Measurements from ENCODE around the gene CIDEA.

CIDEA gene

GRCh38 chr18:12314591-12315305 lies 60.6 kb downstream of the CIDEA start:
- Histone ChIP-seq H3K36me3 (ENCODE audit: control insufficient read depth, insufficient read depth, low read length, severe bottlenecking) (peaks cover 84% of the 10 kb centered on the region), H3K9ac (ENCODE audit: low read length) (peak overlapping the region; percentile 77), H3K27me3 (replicated peaks; ENCODE audit: control insufficient read depth, insufficient read depth, low read length) (no peaks in the 10 kb centered on the region), H3K9me3 (ENCODE audit: control insufficient read depth, low read length) (peaks cover 9% of the 10 kb centered on the region), H3K4me3 (ENCODE audit: low read length) (peak overlapping the region; percentile 64), H3K4me1 (ENCODE audit: control insufficient read depth, insufficient read depth, low read length) (peaks cover 83% of the 10 kb centered on the region)
- no peak for DNase-seq (ENCODE audit: low read depth)

DNA sequence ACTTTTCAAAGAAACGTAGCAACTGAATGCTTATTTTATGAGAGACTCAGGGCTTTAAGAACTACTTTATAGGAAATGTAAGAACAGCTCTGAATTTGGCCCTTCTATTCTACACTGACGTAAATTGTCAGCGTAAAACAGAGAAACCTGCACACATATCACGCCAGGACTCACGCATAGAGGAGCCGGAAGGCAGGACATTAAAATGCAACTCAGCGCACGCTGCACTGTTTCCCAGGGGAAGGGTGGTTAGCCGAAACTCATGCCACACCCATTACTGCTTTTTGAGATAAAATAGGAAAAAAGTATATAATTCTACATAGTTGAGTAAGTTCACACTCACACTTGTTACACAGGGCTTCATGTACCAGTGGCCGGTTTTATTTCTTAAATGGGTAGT lies 61.3 kb downstream of the CIDEA start:
- peak overlapping the region; percentile 77 for H3K9ac ChIP-seq (ENCODE audit: low read length)
- no peak for DNase-seq (ENCODE audit: low read depth)
- H3K36me3 ChIP-seq (ENCODE audit: control insufficient read depth, insufficient read depth, low read length, severe bottlenecking): peaks cover 89% of the 10 kb centered on the region
- no peaks in the 10 kb centered on the region for H3K27me3 ChIP-seq (replicated peaks; ENCODE audit: control insufficient read depth, insufficient read depth, low read length)
- H3K4me3 ChIP-seq (ENCODE audit: low read length): peak overlapping the region; percentile 64
- H3K4me1 ChIP-seq (ENCODE audit: control insufficient read depth, insufficient read depth, low read length): peaks cover 77% of the 10 kb centered on the region
- H3K9me3 ChIP-seq (ENCODE audit: control insufficient read depth, low read length): peaks cover 9% of the 10 kb centered on the region

DNA sequence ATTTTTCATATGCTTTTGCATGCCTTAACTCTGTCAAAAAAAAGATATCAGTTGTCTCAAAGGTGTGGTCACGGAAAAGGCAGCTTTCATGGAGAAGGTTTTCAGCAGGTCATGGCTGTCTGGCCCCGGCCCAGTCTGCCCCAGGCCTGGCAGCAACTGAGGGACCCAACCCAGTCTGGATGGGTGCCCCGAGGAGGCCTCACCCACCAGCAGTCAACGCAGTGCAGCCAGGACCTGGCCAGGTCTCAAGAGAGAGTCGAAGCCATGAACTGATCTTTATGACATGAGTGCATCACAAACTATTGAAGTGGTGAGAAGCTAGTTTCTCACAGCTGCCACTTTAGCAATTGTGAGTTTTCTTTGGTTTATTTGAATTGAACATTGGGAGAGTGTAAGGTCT lies 61.8 kb downstream of the CIDEA start:
- Histone ChIP-seq H3K27me3 (replicated peaks; ENCODE audit: control insufficient read depth, insufficient read depth, low read length) (no peaks in the 10 kb centered on the region), H3K4me1 (ENCODE audit: control insufficient read depth, insufficient read depth, low read length) (peaks cover 73% of the 10 kb centered on the region), H3K4me3 (ENCODE audit: low read length) (peak overlapping the region; percentile 64), H3K9ac (ENCODE audit: low read length) (peak overlapping the region; percentile 77), H3K36me3 (ENCODE audit: control insufficient read depth, insufficient read depth, low read length, severe bottlenecking) (peaks cover 89% of the 10 kb centered on the region), H3K9me3 (ENCODE audit: control insufficient read depth, low read length) (peaks cover 9% of the 10 kb centered on the region)
- DNase-seq (ENCODE audit: low read depth): no peak

- peak; percentile 19 for DNase-seq (ENCODE audit: low read depth)
- peak overlapping the region; percentile 56 for H3K9ac ChIP-seq (ENCODE audit: low read length)
- H3K27me3 ChIP-seq (replicated peaks; ENCODE audit: control insufficient read depth, insufficient read depth, low read length): no peaks in the 10 kb centered on the region
- no peaks in the 10 kb centered on the region for H3K9me3 ChIP-seq (ENCODE audit: control insufficient read depth, low read length)
- peak overlapping the region; percentile 35 for H3K4me3 ChIP-seq (ENCODE audit: low read length)
- H3K4me1 ChIP-seq (ENCODE audit: control insufficient read depth, insufficient read depth, low read length): peaks cover 60% of the 10 kb centered on the region
- H3K36me3 ChIP-seq (ENCODE audit: control insufficient read depth, insufficient read depth, low read length, severe bottlenecking): peaks cover 91% of the 10 kb centered on the region
Measured at GRCh38 chr18:12317664-12318333, 63.6 kb downstream of the CIDEA start.

- no peaks in the 10 kb centered on the region for H3K9me3 ChIP-seq (ENCODE audit: control insufficient read depth, low read length)
- DNase-seq (ENCODE audit: low read depth): no peak
Measured at GRCh38 chr18:12318334-12318697, 64.2 kb downstream of the CIDEA start.

DNA sequence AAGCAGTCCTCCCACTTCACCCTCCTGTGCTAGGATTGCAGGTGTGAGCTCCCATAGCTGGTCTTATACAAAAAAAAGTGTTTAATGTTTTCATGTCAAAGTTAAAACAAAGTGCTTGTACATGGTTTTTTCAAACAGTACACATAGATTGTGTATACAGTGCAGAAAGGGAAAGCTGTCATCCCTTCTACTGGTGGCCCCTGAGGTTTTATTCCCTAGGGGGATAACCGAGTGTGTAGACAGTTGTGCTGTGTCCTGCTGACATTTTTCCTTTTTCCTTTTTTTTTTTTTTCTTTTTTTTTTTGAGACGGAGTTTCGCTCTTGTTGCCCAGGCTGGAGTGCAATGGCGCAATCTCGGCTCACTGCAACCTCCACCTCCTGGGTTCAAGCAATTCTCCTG lies 64.7 kb downstream of the CIDEA start:
- Histone ChIP-seq H3K4me3 (ENCODE audit: low read length) (no peak overlapping the region), H3K9ac (ENCODE audit: low read length) (peak overlapping the region; percentile 56), H3K9me3 (ENCODE audit: control insufficient read depth, low read length) (no peaks in the 10 kb centered on the region), H3K4me1 (ENCODE audit: control insufficient read depth, insufficient read depth, low read length) (peaks cover 50% of the 10 kb centered on the region), H3K36me3 (ENCODE audit: control insufficient read depth, insufficient read depth, low read length, severe bottlenecking) (peaks cover 90% of the 10 kb centered on the region), H3K27me3 (replicated peaks; ENCODE audit: control insufficient read depth, insufficient read depth, low read length) (no peaks in the 10 kb centered on the region)
- no peak for DNase-seq (ENCODE audit: low read depth)

More at GRCh38 chr18:12318334-12318697, 64.2 kb downstream of the CIDEA start:
- peak overlapping the region; percentile 56 for H3K9ac ChIP-seq (ENCODE audit: low read length)
- H3K36me3 ChIP-seq (ENCODE audit: control insufficient read depth, insufficient read depth, low read length, severe bottlenecking): peaks cover 91% of the 10 kb centered on the region
- peak overlapping the region; percentile 35 for H3K4me3 ChIP-seq (ENCODE audit: low read length)
- H3K27me3 ChIP-seq (replicated peaks; ENCODE audit: control insufficient read depth, insufficient read depth, low read length): no peaks in the 10 kb centered on the region
- H3K4me1 ChIP-seq (ENCODE audit: control insufficient read depth, insufficient read depth, low read length): peaks cover 55% of the 10 kb centered on the region

DNA sequence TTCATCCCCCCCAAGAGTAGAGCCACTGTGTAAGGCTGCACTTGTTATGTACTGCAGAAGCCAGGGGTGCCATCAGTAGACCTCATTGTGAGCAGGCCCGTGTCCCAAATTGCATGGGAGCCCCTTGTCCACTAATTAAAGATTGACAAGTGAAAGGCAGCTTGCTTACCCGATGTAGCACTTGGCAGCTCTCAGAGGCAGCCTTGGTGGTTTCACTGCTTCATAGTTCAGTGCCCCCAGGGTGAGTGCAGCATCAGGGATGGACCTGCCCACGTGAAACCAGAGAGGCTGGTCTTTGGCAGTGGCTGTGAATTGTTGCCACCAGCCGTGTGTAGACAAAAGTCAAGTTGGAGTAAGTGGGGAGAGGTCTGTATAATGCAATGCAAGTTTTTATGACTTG lies 67.2 kb downstream of the CIDEA start:
- Histone ChIP-seq H3K27me3 (replicated peaks; ENCODE audit: control insufficient read depth, insufficient read depth, low read length) (no peaks in the 10 kb centered on the region), H3K4me1 (ENCODE audit: control insufficient read depth, insufficient read depth, low read length) (peaks cover 26% of the 10 kb centered on the region), H3K9me3 (ENCODE audit: control insufficient read depth, low read length) (no peaks in the 10 kb centered on the region), H3K4me3 (ENCODE audit: low read length) (no peak overlapping the region), H3K36me3 (ENCODE audit: control insufficient read depth, insufficient read depth, low read length, severe bottlenecking) (peaks cover 89% of the 10 kb centered on the region), H3K9ac (ENCODE audit: low read length) (no peak overlapping the region)
- DNase-seq (ENCODE audit: low read depth): peak; percentile 49

GRCh38 chr18:12324991-12325725 lies 71.0 kb downstream of the CIDEA start:
- DNase-seq (ENCODE audit: low read depth): no peak
- Histone ChIP-seq H3K27me3 (replicated peaks; ENCODE audit: control insufficient read depth, insufficient read depth, low read length) (no peaks in the 10 kb centered on the region), H3K9ac (ENCODE audit: low read length) (no peak overlapping the region), H3K36me3 (ENCODE audit: control insufficient read depth, insufficient read depth, low read length, severe bottlenecking) (peaks cover 89% of the 10 kb centered on the region), H3K9me3 (ENCODE audit: control insufficient read depth, low read length) (no peaks in the 10 kb centered on the region), H3K4me1 (ENCODE audit: control insufficient read depth, insufficient read depth, low read length) (peaks cover 19% of the 10 kb centered on the region), H3K4me3 (ENCODE audit: low read length) (no peak overlapping the region)

GRCh38 chr18:12325726-12326245 lies 71.6 kb downstream of the CIDEA start:
- Histone ChIP-seq H3K4me3 (ENCODE audit: low read length) (no peak overlapping the region), H3K27me3 (replicated peaks; ENCODE audit: control insufficient read depth, insufficient read depth, low read length) (no peaks in the 10 kb centered on the region), H3K9ac (ENCODE audit: low read length) (no peak overlapping the region), H3K36me3 (ENCODE audit: control insufficient read depth, insufficient read depth, low read length, severe bottlenecking) (peaks cover 83% of the 10 kb centered on the region), H3K4me1 (ENCODE audit: control insufficient read depth, insufficient read depth, low read length) (peaks cover 19% of the 10 kb centered on the region), H3K9me3 (ENCODE audit: control insufficient read depth, low read length) (no peaks in the 10 kb centered on the region)
- DNase-seq (ENCODE audit: low read depth): no peak

- H3K36me3 ChIP-seq (ENCODE audit: control insufficient read depth, insufficient read depth, low read length, severe bottlenecking): peaks cover 78% of the 10 kb centered on the region
- peaks cover 19% of the 10 kb centered on the region for H3K4me1 ChIP-seq (ENCODE audit: control insufficient read depth, insufficient read depth, low read length)
- H3K9me3 ChIP-seq (ENCODE audit: control insufficient read depth, low read length): no peaks in the 10 kb centered on the region
- no peak for DNase-seq (ENCODE audit: low read depth)
- no peak overlapping the region for H3K4me3 ChIP-seq (ENCODE audit: low read length)
- H3K27me3 ChIP-seq (replicated peaks; ENCODE audit: control insufficient read depth, insufficient read depth, low read length): no peaks in the 10 kb centered on the region
- H3K9ac ChIP-seq (ENCODE audit: low read length): peak overlapping the region; percentile 21
Measured at GRCh38 chr18:12326711-12327460, 72.7 kb downstream of the CIDEA start.
